Mucosa of gallbladder (tissue), 1 donor: ENCODE data around the gene MBLAC2. TPM values are rescaled to one million over a fixed set of nuclear protein-coding genes. Genes with fewer than 3 reads are reported as not detected.

ENCODE experiments used
- DNase-seq: peaks from one replicate; pipeline ENCODE4 v3.0.0-alpha.2; 2020; ENCODE audit warnings: low spot score
- total RNA-seq: library from RNA; stranded (reverse); gene quantifications from one replicate; pipeline ENCODE4 v1.2.1, GENCODE V29; 2021
- donor health status: DM: no; HTN: no; CAD: no.

Gene MBLAC2
- total RNA-seq, 1 donor from 2014 or later = 5.5 TPM

DNA sequence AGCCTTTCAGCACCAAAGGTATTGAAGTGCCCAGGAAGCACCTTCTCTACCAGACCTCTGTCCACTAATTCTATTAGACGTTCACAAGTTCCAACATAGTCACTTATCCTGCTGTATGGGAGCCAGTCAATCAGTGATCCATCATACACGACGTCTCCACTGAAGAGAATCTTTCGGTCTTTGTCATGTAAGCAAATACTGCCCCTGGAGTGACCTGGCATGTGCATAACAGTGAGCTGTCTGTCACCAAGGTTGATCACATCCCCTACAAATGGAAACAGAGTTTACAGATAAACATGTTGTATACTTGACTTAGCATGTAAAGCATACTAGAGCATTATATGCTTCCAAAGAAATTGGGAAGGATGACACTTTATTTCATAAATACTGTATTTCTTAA lies 13.3 kb downstream of the MBLAC2 start:
- DNase-seq = no peak

DNA sequence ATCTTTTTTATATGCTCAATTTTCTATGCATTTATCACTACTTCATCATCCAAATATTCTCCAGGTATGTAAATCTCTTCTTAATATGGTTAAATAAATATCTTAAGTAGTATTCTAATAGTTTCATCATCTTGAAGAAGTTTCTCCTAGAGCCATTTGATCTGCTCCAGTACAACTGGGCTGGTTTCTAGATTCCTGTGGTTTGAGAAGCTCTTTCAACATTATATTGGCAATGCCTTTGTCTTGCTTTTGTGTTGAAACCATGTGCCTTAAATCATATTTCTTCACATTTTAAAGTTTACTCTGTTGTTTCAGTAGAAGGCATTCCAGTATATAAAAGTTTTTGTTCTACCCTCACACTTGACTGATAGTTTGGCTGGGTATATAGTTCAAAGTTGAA lies 27.6 kb downstream of the MBLAC2 start:
- DNase-seq = no peak

DNA sequence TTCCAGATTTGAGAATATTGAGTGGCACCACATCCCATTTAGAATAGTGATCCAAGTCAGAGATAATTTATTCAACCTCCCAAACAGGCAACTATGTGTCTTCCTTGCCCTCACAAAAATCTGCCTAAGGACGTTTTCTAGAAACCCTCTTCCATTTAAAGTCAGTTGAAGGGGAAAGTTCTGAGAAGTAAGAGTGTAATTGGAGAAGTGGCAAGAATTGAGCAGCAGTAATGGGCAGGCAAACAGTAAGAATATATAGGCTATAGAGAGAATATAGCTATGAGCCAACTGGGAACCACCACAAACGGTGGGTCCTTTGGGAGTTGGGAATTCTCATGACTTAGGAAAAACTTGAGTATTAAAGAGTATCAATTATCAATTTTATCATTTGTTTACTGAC lies 33.9 kb downstream of the MBLAC2 start:
- no peak for DNase-seq

DNA sequence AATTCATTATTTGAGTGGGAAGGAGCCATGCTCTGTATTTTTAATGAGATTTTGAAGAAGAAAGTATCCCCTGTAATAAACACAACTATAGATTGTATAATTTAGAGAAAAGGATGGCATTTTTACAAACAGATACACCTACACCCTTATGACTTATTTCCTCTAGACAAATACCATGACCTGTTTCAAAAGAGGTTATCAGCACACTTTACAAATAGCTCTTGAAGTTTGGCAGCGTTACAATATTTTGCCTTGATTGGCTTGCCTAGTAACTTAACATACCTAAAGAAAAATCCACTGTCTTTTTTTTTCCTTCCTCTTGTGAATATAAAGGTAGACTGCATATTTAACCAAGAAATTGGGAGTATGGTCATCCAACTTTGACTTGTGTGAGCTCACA lies 36.5 kb downstream of the MBLAC2 start:
- no peak for DNase-seq

DNA sequence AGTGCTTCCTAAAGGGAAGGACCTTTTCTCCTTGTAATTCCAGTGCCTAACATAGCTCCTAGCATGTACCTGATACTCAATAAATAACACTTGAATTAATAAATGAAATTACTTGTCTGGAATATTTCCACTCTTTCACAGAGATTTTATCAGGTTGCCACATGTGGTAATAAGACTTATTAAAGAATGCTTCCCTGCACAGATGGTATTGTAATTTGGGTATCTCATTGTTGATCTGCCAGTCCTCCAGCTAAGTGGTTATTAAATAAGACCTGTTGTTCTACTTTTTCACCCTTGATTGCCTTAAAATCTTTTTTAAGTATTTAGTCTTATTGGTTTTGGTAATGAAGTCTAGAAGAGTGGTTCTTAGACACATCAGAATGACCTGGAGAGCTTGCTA lies 36.9 kb downstream of the MBLAC2 start:
- DNase-seq = no peak

DNA sequence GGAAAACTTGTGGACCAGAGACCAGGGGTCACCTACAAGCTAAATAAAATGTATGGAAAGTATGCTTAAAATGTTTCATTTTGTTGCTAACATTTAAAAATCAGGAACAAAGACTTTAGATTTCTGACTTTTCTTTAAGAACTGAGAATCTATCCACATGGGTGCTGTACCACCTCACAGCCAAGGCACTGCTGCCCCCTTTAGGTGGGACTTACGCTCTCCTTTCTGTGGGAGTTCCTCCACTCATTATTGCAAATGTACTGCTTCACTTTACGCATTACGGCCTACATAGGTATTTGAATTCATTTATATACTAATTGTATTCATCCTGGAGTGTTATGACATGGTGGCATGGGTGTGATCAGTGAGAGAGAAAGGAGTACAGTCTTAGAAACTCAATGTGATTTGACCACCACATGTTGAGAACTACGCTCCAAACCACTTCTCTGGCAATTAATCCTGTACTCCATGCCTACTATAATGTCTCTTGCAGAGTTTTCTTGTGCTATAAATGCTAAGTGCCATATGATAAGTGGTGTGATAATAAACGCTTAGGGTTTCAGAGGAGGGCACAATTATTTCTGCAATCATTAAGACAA lies 40.4 kb downstream of the MBLAC2 start:
- no peak for DNase-seq

DNA sequence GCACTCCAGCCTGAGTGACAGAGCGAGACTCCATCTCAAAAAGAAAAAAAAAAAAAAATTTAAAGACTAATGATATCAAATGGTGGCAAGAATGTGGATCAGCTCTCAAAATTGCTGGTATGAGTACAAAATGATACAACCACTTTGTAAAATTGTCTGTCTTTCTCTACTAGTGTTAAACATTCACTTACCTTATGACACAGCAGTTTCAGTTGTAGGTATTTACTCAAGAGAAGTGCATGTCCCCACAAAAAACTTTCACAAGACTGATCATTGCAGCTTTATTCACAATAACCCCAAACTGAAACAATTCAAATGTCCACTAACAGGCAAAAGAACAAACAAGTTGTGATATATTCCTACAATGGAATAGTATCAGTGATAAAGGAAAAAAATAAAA lies 50.3 kb downstream of the MBLAC2 start:
- no peak for DNase-seq

DNA sequence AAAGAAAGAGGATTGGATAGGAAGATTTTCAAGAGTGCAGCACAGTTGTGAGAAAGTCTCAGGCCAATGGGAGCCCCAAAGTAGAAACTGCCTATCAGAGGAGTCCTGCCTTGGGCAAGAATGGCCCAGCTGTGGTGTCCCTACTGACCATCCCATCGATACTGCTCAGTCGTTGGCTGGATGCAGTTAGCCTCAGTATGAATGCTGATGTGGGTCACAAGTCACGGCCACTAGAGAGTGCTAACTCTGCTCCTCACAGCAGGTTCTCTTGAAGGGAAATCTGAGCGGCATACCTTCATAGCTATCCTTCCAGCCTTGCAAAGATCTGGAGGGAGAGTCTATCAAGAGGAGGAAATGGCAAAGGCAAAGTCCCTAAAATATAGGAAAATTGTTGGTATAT lies 53.4 kb downstream of the MBLAC2 start:
- no peak for DNase-seq

DNA sequence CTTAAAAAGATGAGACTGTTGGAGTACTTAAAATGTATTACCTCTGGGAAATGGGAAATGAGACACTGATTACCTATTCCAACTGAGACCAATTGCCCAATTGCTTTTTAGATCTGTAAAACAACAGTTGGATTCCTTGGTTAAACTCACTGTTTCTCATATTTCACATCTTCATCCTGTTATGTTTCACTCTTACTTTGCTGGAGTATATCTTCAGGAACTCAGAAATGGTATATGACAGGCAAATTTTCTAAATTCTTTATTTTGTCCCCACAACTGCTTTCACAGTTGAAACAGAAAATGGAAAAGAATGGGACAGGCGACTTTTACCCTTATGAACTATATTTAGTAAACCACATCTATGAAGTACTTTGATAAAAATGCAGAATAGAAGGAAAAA lies 56.4 kb downstream of the MBLAC2 start:
- no peak for DNase-seq

DNA sequence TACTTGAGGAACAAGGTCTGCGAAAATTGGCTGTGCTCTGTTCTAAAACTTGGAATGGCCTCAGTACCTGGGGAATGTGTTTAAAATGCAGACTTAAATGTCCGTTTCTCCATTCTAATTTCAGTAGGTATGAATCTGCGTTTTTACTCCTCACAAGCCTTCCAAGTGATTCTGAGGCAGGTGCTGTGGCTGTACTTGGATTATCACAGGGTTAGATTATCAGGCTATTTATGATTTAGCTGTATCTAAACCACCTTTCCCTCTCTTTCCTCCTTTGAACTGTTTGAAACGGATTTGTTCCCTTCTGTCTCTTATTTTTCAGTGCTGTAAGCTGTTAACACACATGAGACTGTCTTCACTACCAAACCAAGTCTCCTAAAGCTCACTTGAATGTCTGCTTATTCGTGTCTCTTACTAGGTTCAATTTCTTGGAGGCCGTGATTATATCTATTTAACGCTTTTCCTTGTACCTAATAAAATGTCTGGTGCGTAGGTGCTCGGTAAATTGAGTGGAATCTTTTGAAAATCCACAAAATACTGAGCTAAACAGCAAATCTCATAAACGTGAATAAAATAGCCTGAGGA lies 64.3 kb downstream of the MBLAC2 start:
- no peak for DNase-seq

DNA sequence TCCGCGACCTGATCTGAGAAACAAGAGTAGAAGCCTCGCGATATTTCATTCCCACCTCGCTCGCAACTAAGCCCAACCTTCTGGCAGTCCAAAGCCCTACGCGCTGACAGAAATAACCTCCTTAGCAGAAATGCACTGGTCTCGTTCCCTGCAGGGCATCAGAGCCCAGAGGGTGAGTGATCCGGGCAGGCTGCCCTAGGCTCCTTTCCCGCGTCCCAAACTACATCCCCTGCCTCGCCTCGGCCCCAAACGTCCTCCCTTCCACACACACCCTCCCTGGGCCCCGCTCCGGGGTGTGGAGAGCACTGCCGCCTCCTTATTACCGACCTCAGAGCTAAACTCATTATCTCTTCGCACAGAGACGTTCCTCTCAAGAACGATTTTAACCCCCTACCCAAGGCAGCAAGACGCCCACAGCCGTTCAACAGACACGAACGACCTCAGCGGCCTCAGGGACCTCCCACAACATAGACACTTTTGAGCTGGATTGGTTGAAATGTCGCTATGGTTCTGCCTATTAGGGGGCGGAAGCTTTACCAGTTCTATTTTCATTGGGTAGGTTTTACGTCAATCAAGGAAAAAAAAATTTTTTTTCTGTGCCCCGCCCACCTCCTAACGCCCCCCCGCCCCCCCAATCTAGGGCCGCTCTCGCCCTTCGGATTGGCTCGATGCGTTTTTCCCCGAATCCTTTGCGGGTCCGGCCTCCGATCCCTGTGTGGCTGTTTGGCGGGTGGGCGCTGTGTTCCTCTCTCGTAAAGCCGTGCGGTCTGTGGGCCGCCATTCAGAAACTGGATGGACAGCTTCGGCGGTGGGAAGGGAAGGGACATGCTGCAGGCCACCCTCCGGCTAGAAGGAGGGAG lies 65.0 kb downstream of the MBLAC2 start, which contains the start of gene CETN3:
CETN3 (minus strand) TSS at position 439 of the 860 bp plus-strand sequence; CDS start at position 344, 95 bp downstream.
- DNase-seq = peak; percentile 93

DNA sequence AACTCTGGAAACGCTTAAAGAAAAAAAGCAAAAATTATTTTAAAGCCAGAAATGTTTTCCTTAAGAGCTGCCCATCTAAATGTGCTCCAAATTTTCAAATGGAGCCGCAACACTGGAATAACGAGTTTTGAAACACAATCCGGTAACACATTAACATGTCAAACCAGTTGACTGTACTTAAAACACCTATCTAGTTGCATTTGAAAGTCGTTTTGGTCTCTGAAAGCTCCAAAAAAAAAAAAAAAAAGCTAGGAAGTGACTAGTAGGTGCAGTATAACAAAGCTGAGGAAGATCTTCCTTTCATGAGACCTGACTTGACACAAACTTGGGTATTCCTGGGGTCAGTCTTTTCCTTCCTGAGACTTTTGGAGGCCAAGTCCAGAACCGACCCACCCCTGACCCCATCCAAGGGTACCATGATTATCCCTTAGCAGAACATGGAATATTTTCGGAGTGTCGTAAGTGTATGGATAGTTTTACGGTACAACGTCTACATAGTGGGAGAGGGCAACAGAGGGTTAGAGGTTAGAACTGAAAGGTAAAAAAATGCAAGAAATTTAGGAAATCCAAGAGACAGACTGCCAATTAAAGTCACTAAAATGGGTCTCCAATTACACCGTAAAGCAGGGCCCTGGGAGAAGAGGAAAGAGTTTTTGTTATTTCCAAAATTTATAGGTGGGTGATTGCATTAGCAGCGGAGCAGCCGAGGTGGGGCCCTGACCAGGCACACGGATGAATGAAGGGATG lies 65.8 kb downstream of the MBLAC2 start:
- DNase-seq = no peak

Other genes starting within 250 kb of the MBLAC2 start
- 15.3 TPM for gene CETN3, start 65.0 kb downstream of the MBLAC2 start, total RNA-seq
- 1.2 TPM for gene POLR3G, start 93 bp upstream of the MBLAC2 start, total RNA-seq
- gene LYSMD3, start 54.8 kb upstream of the MBLAC2 start, total RNA-seq = 18.7 TPM
- gene ADGRV1, start 84.0 kb upstream of the MBLAC2 start, total RNA-seq = 31.9 TPM